Activated CD8-positive, alpha-beta memory T cell treated with anti-CD3 and anti-CD28 coated beads for 24 hours (primary cell): ENCODE results near the gene WDCP.
"Not testable (repeated sequence)": the region's sequence is repeated elsewhere in the genome, so short reads cannot be mapped to it uniquely, and the experiment has no call there.

ENCODE experiments used
- DNase-seq: peaks from one replicate; pipeline ENCODE4 v3.0.0-alpha.2; 2020

WDCP gene

GRCh38 chr2:24058564-24059271 lies 11.5 kb upstream of the WDCP start:
- DNase-seq: no peak

GRCh38 chr2:24055750-24056149 lies 8.6 kb upstream of the WDCP start:
- DNase-seq: no peak

DNA sequence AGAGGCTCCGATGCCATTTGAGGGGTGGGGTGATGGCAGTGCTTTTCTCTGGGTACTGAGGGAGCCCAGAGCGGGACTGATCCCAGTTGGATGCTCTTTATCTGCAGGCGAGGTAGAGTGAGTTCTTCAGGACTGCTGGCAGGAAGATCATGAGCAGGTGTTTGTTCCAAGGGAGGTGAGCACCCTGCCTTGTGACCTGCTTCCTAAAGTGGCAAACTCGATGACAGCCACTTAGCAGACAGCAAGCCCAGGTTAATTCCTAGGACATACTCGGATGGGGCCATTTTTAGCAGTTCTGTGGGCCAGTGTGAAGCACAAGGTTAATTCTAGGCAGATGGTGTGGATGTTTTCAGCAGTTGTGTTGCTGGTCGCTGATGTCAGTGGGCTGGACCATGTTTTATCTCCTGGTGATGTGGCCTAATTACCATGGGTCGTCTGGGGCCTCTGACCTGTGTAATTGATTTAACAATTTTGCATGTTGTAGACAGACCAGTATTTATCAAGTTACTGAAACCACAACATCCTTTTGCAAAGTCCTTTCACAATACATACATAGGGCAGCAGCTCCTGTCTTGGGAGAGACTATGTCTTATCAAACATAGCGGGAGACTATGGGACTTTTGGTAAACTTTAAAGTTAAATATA lies 7.3 kb upstream of the WDCP start:
- DNase-seq: no peak

DNA sequence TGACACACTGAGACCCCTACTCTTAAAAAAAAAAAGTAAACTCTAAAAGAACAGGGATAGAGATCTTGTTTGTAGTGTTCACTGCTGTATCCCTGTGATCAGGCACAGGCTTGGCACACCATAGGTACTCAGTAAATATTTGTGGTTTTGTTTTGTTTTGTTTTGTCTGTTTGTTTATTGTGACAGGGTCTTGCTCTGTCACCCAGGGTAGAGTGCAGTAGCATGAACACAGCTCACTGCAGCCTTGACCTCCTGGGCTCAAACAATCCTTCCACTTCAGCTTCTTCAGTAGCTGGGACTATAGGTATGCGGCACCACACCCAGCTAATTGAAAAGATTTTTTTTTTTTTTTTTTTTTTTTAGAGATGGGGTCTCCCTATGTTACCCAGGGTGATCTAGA lies 5.8 kb upstream of the WDCP start:
- DNase-seq: no peak

GRCh38 chr2:24051833-24052232 lies 4.6 kb upstream of the WDCP start:
- no peak for DNase-seq

DNA sequence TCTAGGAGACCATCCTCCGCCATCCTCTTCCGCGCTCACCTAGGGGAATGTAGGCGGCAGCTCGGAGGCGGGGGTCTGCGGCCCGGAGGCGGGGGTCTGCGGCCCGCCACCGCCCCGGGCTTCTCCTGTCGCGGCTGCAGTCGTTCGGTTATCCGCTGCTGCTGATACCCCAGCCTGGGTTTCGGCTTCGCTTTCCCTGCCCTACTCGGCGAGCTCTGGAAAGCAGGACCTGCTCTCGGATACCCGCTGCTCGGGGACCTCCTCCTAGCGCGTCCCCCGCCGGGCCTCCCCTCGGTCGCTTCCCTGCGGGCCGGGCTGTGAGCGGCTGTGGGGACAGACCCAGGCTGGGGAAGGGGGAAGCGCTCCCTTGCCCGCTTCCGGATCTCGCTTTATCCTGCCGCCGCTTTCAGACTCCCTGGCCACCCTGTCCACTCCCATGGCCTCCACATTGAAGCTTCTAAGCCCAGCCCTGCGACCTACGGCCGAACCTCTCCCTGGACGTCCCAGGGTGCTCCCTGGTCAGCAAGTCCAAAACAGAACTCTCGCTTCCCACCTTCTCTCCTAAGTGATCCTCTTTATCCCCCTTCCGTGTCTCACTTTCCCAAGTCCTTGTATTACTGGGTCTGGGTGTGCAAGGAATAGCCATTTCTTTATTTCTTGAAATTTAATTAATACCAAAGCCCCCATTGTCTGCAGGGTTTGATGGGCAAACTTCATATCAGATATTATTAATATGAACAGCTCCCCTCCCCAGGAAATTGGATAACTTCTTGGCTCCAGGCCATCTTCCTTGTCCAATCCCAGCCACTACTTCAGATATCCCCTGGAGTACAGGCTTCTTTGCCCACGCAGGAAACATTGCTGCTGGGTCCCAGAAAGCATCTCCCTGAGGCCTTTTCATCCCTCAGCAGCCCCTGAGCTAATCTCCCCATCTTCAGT lies 3.1 kb upstream of the WDCP start:
- peak; percentile 67 for DNase-seq

GRCh38 chr2:24049485-24050021 lies 2.4 kb upstream of the WDCP start, which contains the start of gene FKBP1B:
TSS of gene FKBP1B (plus strand) at chr2:24049741. CDS start at chr2:24049850, 109 bp downstream.
- DNase-seq: peak; percentile 81

- no peak for DNase-seq
These were observed 1.7 kb upstream of the WDCP start for GRCh38 chr2:24048769-24049484.

DNA sequence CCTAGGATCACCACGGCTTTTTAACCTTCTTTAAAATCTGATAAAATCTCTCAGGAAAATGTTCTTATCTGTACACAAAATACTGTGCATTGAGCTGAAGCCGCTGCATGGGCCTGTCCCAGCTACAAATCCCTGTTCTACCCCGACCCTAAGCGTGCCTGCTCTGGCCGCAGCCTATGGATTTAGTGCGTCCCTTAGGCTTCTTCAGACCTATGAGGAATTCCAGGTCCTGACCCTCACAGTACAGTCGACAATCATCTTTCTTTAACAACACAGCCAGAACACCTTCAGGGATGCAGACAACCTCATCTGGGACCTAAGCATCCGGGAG lies 477 bp upstream of the WDCP start:
- no peak for DNase-seq

GRCh38 chr2:24046599-24046929 lies 627 bp downstream of the WDCP start:
- DNase-seq: no peak

- DNase-seq: no peak
These were observed 1.4 kb downstream of the WDCP start for GRCh38 chr2:24045511-24046508.

GRCh38 chr2:24043133-24043532 lies 4.1 kb downstream of the WDCP start:
- not testable (repeated sequence) for DNase-seq

DNA sequence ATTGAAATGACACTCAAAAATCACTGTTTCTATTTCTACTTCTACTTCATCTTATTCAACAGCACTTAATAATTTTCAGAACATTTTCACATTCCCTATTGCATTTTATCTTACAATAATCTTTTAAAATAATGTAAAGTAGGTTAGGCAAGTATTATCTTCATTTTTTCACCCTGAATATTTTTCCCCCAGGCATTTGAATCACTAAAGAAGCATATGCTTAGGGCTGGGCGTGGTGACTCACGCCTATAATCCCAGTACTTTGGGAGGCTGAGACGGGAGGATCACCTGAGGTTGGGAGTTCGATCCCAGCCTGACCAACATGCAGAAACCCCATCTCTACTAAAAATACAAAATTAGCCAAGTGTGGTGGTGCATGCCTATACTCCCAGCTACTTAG lies 6.7 kb downstream of the WDCP start:
- DNase-seq: no peak

GRCh38 chr2:24038786-24039499 lies 8.2 kb downstream of the WDCP start:
- DNase-seq: no peak

DNA sequence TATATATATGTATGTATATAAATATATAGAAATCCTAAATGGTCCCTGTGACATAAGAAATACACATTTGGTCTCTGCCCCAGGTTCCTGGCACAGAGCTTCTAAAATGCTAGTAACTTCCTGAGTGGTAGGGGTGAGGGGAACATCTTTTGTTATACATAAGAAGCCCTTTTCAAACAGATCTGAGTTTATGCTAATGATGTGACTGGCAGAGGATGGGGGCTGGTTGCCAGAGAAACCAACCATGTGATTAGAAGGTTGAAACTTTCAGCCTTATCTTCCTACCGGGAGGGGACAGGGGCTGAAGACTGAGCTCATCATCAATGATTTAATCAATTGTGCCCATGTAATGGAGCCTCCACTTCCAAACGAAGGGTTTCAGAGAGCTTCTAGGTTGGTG lies 21.0 kb downstream of the WDCP start:
- no peak for DNase-seq

DNA sequence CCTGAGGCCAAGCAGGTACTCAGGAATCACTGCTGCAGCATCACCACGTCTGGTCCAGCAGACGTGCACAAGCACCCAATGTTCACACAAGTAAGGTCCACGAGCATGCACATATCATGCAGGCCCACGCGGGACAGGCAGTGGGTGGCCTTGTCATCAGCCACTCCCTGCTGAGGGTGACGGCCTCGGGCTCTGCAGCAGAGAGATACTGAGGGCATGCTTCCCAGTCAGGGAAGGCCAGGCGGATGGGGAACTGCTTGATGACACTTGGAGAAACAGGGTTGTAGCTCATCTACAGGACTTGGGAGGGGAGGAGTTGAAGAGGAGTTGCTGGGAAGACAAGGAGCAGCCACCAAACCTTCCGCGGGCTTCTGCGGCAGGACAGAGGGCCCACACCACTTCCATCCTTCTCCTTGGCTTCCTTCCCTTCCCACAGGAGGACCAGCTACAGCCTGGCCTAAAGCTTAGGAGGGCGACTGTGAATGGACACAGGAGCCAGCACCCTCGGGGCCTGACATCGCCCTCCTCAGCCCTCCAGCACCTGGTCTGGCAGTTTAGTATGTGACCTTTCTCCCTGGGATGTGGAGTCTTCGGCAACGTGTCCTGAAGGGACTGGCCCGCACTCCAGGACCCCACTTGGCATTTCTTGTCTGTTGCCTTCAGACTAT lies 22.1 kb downstream of the WDCP start:
- DNase-seq: no peak

DNA sequence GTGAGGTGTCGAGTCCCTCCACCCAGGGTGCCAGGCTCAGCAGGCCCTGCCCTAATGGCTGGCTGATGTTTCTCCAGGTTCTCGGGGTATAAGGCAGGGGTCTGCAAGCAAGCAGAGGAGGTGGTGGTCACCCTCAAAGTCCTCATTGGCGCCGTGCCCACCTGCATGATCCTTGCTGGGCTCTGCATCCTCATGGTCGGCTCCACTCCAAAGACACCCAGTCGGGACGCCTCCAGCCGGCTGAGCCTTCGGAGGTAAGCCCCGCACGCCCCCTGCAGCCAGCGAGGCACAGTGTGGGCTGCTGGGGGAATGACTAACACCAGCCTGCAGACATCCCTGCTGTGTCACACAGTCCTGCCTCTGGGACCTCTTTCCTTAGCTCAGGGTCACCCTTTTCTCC lies 23.2 kb downstream of the WDCP start:
- no peak for DNase-seq

- DNase-seq: no peak
These were observed 24.1 kb downstream of the WDCP start for GRCh38 chr2:24022975-24023575.

GRCh38 chr2:24022324-24022974 lies 24.7 kb downstream of the WDCP start:
- DNase-seq: no peak
